Activated T-cell treated with anti-CD3 and anti-CD28 coated beads for 4 hours (primary cell): ENCODE data around the gene DCDC1.

Source experiments
- DNase-seq: peaks from one replicate; pipeline ENCODE4 v3.0.0-alpha.2; 2020

The DCDC1 gene

GRCh38 chr11:31096191-31096805 is 273.2 kb downstream of the DCDC1 start:
- no peak for DNase-seq

GRCh38 chr11:31092638-31093037 is 276.9 kb downstream of the DCDC1 start:
- no peak for DNase-seq

GRCh38 chr11:31089117-31089516 is 280.4 kb downstream of the DCDC1 start:
- no peak for DNase-seq

GRCh38 chr11:31069447-31070205 is 299.9 kb downstream of the DCDC1 start:
- DNase-seq = no peak

GRCh38 chr11:31060880-31061279 is 308.7 kb downstream of the DCDC1 start:
- DNase-seq = no peak

- DNase-seq = no peak
These were observed 310.0 kb downstream of the DCDC1 start for GRCh38 chr11:31059529-31059928.

- DNase-seq = no peak
These were observed 319.3 kb downstream of the DCDC1 start for GRCh38 chr11:31050061-31050765.

GRCh38 chr11:31045335-31045734 is 324.2 kb downstream of the DCDC1 start:
- no peak for DNase-seq

GRCh38 chr11:31030138-31030792 is 339.3 kb downstream of the DCDC1 start:
- no peak for DNase-seq

GRCh38 chr11:31026315-31026714 is 343.2 kb downstream of the DCDC1 start:
- DNase-seq = no peak

- no peak for DNase-seq
These were observed 347.5 kb downstream of the DCDC1 start for GRCh38 chr11:31022080-31022479.

- DNase-seq = no peak
These were observed 349.8 kb downstream of the DCDC1 start for GRCh38 chr11:31019786-31020185.

GRCh38 chr11:31005202-31005601 is 364.3 kb downstream of the DCDC1 start:
- DNase-seq = no peak

- no peak for DNase-seq
These were observed 368.1 kb downstream of the DCDC1 start for GRCh38 chr11:31001427-31001826.

- no peak for DNase-seq
These were observed 369.2 kb downstream of the DCDC1 start for GRCh38 chr11:31000381-31000780.

GRCh38 chr11:30992513-30992849 is 377.1 kb downstream of the DCDC1 start:
- no peak for DNase-seq

GRCh38 chr11:30991802-30992512 is 377.6 kb downstream of the DCDC1 start:
- no peak for DNase-seq

GRCh38 chr11:30991376-30991775 is 378.2 kb downstream of the DCDC1 start:
- no peak for DNase-seq

- DNase-seq = no peak
These were observed 378.8 kb downstream of the DCDC1 start for GRCh38 chr11:30990625-30991296.

GRCh38 chr11:30987819-30988218 is 381.7 kb downstream of the DCDC1 start:
- DNase-seq = no peak

- DNase-seq = no peak
These were observed 384.0 kb downstream of the DCDC1 start for GRCh38 chr11:30985536-30985935.

- DNase-seq = no peak
These were observed 384.7 kb downstream of the DCDC1 start for GRCh38 chr11:30984827-30985226.
